ENCODE results near the gene PAPOLA.

- no peak for TF ChIP-seq CTCF (IDR thresholded peaks at IDR 0.05; ENCODE audit: insufficient read depth, low read length, poor library complexity, severe bottlenecking)
- no peak for TF ChIP-seq EZH2phosphoT487 (conservative IDR thresholded peaks at IDR 0.05; ENCODE audit: low read length)
Observed at GRCh38 chr14:96461950-96462798, 40.0 kb upstream of the PAPOLA start.
